Measurements from ENCODE around the gene STXBP4. TPM values are rescaled to one million over a fixed set of nuclear protein-coding genes. Genes with fewer than 3 reads are reported as not detected.

STXBP4 gene
- total RNA-seq, 2 experiments from 2014 or later = 5.1 to 5.4 TPM

DNA sequence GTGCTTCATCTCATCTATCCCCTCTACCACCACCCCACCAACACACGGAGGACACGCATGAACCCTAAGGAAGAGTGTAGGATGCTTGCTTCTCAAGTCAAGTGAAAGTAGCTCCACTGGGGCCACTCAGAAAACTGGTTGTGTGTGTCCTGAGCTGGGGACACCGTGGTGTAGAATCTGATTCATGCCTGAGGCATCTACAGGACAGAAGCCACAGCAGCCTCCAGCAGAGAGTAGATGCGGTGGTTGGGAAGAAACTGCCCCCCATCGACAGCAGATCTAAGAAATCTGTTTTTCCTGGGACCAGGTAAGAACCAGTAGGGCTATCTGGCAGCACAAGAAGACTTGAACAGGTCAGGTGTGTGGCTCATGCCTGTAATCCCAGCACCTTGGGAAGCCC, 244.3 kb downstream of the STXBP4 start:
- ChIA-PET POLR2A (no interaction called here), CTCF (interaction anchor here (0.7 to 1.3 kb wide), 2 partner anchors 8 to 9 kb away, joined by 3 to 4 read pairs; no protein-coding TSS in a partner anchor)
- Histone ChIP-seq H3K27ac (ENCODE audit: low read depth in 1 of 2, low read length in 2 of 2) (no peak overlapping the region), H3K9me3 (ENCODE audit: control insufficient read depth in 1 of 2, insufficient read depth in 1 of 2, low read length in 2 of 2) (no peaks in the 10 kb centered on the region), H3K4me3 (ENCODE audit: low read length) (no peak overlapping the region), H3K36me3 (ENCODE audit: insufficient read depth, low read length) (no peaks in the 10 kb centered on the region), H3K27me3 (ENCODE audit: control insufficient read depth in 1 of 2, insufficient read depth in 2 of 2, low read length in 2 of 2) (no peaks in the 10 kb centered on the region), H3K4me1 (ENCODE audit: insufficient read depth, low read length) (no peaks in the 10 kb centered on the region)
- Mint-ChIP-seq H3K27ac (no peak overlapping the region), H3K9me3 (no peaks in the 10 kb centered on the region), H3K36me3 (ENCODE audit: low read depth) (no peaks in the 10 kb centered on the region), H3K4me3 (no peak overlapping the region), H3K4me1 (ENCODE audit: low read depth) (no peaks in the 10 kb centered on the region), H3K27me3 (peaks cover 9% of the 10 kb centered on the region)
- intact Hi-C loops (cut with DNase I, micrococcal nuclease) = no loop called here
- DNase-seq = no peak
- no peak for ATAC-seq (ENCODE audit: poor library complexity)
- TF ChIP-seq, protein P1, sequence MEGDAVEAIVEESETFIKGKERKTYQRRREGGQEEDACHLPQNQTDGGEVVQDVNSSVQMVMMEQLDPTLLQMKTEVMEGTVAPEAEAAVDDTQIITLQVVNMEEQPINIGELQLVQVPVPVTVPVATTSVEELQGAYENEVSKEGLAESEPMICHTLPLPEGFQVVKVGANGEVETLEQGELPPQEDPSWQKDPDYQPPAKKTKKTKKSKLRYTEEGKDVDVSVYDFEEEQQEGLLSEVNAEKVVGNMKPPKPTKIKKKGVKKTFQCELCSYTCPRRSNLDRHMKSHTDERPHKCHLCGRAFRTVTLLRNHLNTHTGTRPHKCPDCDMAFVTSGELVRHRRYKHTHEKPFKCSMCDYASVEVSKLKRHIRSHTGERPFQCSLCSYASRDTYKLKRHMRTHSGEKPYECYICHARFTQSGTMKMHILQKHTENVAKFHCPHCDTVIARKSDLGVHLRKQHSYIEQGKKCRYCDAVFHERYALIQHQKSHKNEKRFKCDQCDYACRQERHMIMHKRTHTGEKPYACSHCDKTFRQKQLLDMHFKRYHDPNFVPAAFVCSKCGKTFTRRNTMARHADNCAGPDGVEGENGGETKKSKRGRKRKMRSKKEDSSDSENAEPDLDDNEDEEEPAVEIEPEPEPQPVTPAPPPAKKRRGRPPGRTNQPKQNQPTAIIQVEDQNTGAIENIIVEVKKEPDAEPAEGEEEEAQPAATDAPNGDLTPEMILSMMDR (IDR thresholded peaks at IDR 0.05) = no peak

DNA sequence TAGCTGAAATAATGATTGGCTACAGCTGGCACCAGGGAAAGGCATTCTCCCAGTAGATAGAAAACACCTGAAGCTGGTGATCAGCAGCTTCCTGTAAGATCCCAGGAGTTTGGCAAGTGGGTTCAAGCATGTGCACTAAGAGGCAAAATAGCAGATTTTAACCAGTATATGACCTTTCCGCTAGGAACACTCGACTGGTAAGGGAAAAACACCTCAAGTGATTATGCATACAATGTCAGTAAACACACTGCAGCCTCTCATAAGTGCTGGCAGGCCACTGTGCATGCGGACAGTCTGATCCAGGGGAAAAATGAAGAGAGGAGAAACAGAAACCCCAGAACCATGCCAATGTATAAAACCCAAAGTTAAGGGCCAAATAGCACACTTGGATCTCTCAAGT, 247.1 kb downstream of the STXBP4 start:
- TF ChIP-seq, protein P1 (IDR thresholded peaks at IDR 0.05) = no peak
- Histone ChIP-seq H3K36me3 (ENCODE audit: insufficient read depth, low read length) (no peaks in the 10 kb centered on the region), H3K9me3 (ENCODE audit: control insufficient read depth in 1 of 2, insufficient read depth in 1 of 2, low read length in 2 of 2) (no peaks in the 10 kb centered on the region), H3K4me3 (ENCODE audit: low read length) (no peak overlapping the region), H3K27ac (ENCODE audit: low read depth in 1 of 2, low read length in 2 of 2) (no peak overlapping the region), H3K27me3 (ENCODE audit: control insufficient read depth in 1 of 2, insufficient read depth in 2 of 2, low read length in 2 of 2) (no peaks in the 10 kb centered on the region), H3K4me1 (ENCODE audit: insufficient read depth, low read length) (no peaks in the 10 kb centered on the region)
- Mint-ChIP-seq H3K27me3 (peaks cover 9% of the 10 kb centered on the region), H3K27ac (no peak overlapping the region), H3K9me3 (no peaks in the 10 kb centered on the region), H3K4me3 (no peak overlapping the region), H3K4me1 (ENCODE audit: low read depth) (no peaks in the 10 kb centered on the region), H3K36me3 (ENCODE audit: low read depth) (no peaks in the 10 kb centered on the region)
- DNase-seq = no peak
- intact Hi-C loops (cut with DNase I, micrococcal nuclease) = no loop called here
- ATAC-seq (ENCODE audit: poor library complexity) = no peak
- CTCF ChIA-PET = no interaction called here
- POLR2A ChIA-PET = no interaction called here

- no peak overlapping the region for H3K27ac ChIP-seq (ENCODE audit: low read depth in 1 of 2, low read length in 2 of 2)
- no peaks in the 10 kb centered on the region for H3K27me3 ChIP-seq (ENCODE audit: control insufficient read depth in 1 of 2, insufficient read depth in 2 of 2, low read length in 2 of 2)
- Mint-ChIP-seq H3K27ac (no peak overlapping the region), H3K27me3 (peaks cover 9% of the 10 kb centered on the region), H3K4me3 (no peak overlapping the region), H3K36me3 (ENCODE audit: low read depth) (no peaks in the 10 kb centered on the region), H3K4me1 (ENCODE audit: low read depth) (no peaks in the 10 kb centered on the region), H3K9me3 (no peaks in the 10 kb centered on the region)
- no peak for DNase-seq
- no peaks in the 10 kb centered on the region for H3K9me3 ChIP-seq (ENCODE audit: control insufficient read depth in 1 of 2, insufficient read depth in 1 of 2, low read length in 2 of 2)
- POLR2A ChIA-PET = no interaction called here
- TF ChIP-seq, protein P1 (IDR thresholded peaks at IDR 0.05) = no peak
- H3K4me1 ChIP-seq (ENCODE audit: insufficient read depth, low read length) = no peaks in the 10 kb centered on the region
- no peaks in the 10 kb centered on the region for H3K36me3 ChIP-seq (ENCODE audit: insufficient read depth, low read length)
- CTCF ChIA-PET = no interaction called here
- intact Hi-C loops (cut with DNase I, micrococcal nuclease) = no loop called here
- no peak overlapping the region for H3K4me3 ChIP-seq (ENCODE audit: low read length)
- no peak for ATAC-seq (ENCODE audit: poor library complexity)
These were observed 248.3 kb downstream of the STXBP4 start for GRCh38 chr17:55216888-55217287.
